Activated CD4-positive, alpha-beta T cell treated with anti-CD3 and anti-CD28 coated beads, Interleukin-2, amount 50 U/mL, for 24 hours (primary cell): ENCODE results near the gene IFNL2.
"Not testable (repeated sequence)": the region's sequence is repeated elsewhere in the genome, so short reads cannot be mapped to it uniquely, and the experiment has no call there.

ENCODE experiments used
- DNase-seq, 2 donors: peaks; one replicate each; pipeline ENCODE4 v3.0.0-alpha.2; 2020; ENCODE audit warnings: low read depth in 1 of 2, low spot score in 1 of 2

Gene IFNL2

GRCh38 chr19:39296055-39296645 is 28.0 kb downstream of the IFNL2 start, which contains the start of gene IFNL1:
Gene IFNL1 (plus strand): TSS chr19:39296407. CDS start chr19:39296422, 15 bp downstream.
- DNase-seq = no peak

GRCh38 chr19:39296906-39297305 is 28.7 kb downstream of the IFNL2 start:
- no peak for DNase-seq

GRCh38 chr19:39297931-39298634 is 29.9 kb downstream of the IFNL2 start:
- no peak for DNase-seq

GRCh38 chr19:39299404-39299803 is 31.2 kb downstream of the IFNL2 start:
- DNase-seq = no peak

- no peak for DNase-seq
Observed at GRCh38 chr19:39299832-39300231, 31.6 kb downstream of the IFNL2 start.

- DNase-seq = no peak
Observed at GRCh38 chr19:39301021-39301420, 32.8 kb downstream of the IFNL2 start.

GRCh38 chr19:39301562-39301961 is 33.4 kb downstream of the IFNL2 start:
- DNase-seq = no peak

- DNase-seq = no peak
Observed at GRCh38 chr19:39303373-39304184, 35.4 kb downstream of the IFNL2 start.

- DNase-seq = no peak
Observed at GRCh38 chr19:39304185-39304513, 36.0 kb downstream of the IFNL2 start.

- no peak for DNase-seq
Observed at GRCh38 chr19:39304701-39305571, 36.7 kb downstream of the IFNL2 start.

GRCh38 chr19:39306075-39306474 is 37.9 kb downstream of the IFNL2 start:
- no peak for DNase-seq

- no peak for DNase-seq
Observed at GRCh38 chr19:39307046-39307821, 39.0 kb downstream of the IFNL2 start.

GRCh38 chr19:39307822-39308530 is 39.8 kb downstream of the IFNL2 start:
- DNase-seq = no peak

- no peak for DNase-seq
Observed at GRCh38 chr19:39308531-39309304, 40.5 kb downstream of the IFNL2 start.

GRCh38 chr19:39309305-39309670 is 41.1 kb downstream of the IFNL2 start:
- not testable (repeated sequence) for DNase-seq

GRCh38 chr19:39310558-39311311 is 42.5 kb downstream of the IFNL2 start:
- DNase-seq = no peak

GRCh38 chr19:39314016-39314728 is 46.0 kb downstream of the IFNL2 start:
- DNase-seq = no peak

- no peak for DNase-seq
Observed at GRCh38 chr19:39315933-39316332, 47.7 kb downstream of the IFNL2 start.
